Memory B cell (primary cell): ENCODE measurements around the gene CA5A.

Source experiments
- ATAC-seq: fragments of 150-1000 bp; cut with Tn5 transposase; 2 replicates; pipeline ENCODE4 v1.10.0; 2021; ENCODE audit warnings: low read depth, mild to moderate bottlenecking, moderate library complexity
- DNase-seq, 2 donors: peaks; one replicate each; pipeline ENCODE4 v3.0.0; 2022; ENCODE audit warnings: low spot score in 2 of 2
- H3K27ac Mint-ChIP-seq: one replicate; pipeline ENCODE4 v1.8.0; 2022; ENCODE audit warnings: mild to moderate bottlenecking, moderate library complexity, mixed read lengths
- H3K27me3 Mint-ChIP-seq: one replicate; pipeline ENCODE4 v1.8.0; 2022; ENCODE audit warnings: mixed read lengths
- H3K36me3 Mint-ChIP-seq: one replicate; pipeline ENCODE4 v1.8.0; 2022; ENCODE audit warnings: mild to moderate bottlenecking, mixed read lengths
- H3K4me1 Mint-ChIP-seq: one replicate; pipeline ENCODE4 v1.8.0; 2022; ENCODE audit warnings: mixed read lengths
- H3K4me3 Mint-ChIP-seq: one replicate; pipeline ENCODE4 v1.8.0; 2022; ENCODE audit warnings: mild to moderate bottlenecking, moderate library complexity, mixed read lengths
- H3K9me3 Mint-ChIP-seq: one replicate; pipeline ENCODE4 v1.8.0; 2022; ENCODE audit warnings: mixed read lengths

The CA5A gene

DNA sequence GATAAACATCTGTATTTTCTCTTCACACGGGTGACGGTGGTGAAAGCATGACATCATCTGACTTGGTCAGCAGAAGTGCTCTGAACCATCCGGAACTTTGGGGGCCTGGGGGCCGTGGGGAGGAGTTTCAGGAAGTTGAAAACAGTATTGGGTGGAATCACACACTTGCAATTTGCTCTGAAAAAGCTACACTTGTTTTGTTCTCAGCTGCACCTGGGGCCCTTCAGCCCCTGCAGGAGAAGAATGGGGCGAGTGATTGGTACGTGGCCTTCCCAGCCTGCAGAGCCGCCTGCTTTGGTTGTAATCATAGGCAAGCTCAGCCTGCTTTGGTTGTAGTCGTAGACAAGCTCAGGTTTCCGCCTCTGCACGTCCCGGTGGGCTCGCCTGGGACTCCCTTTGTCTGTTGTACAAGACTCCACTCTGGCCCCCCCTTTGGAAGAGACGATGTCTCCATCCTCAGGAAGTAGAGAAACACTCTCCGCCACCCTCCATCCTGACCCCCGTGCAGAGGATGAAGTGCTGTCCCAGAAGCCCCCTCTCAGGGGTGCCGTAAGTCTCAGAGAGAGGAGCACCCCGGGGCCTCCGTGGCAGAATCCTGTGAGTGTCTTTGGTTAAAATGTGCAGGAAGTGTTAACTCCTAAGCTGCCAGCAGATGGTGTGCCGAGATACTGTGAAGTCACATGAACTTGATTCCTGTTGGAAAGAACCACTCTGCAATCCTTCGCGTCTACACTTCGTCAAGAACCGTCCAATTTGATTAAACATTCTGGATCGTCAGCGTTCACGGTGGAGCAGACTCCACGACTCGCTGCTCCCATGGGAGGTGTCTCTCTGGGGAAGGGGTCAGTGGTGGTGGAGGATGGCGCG is 20.3 kb upstream of the CA5A start:
- peak; percentile 64 to 76 for DNase-seq
- H3K36me3 Mint-ChIP-seq = peaks cover 11% of the 10 kb centered on the region
- peaks cover 50% of the 10 kb centered on the region for H3K4me1 Mint-ChIP-seq
- H3K9me3 Mint-ChIP-seq = no peaks in the 10 kb centered on the region
- peak overlapping the region; percentile 81 for H3K27ac Mint-ChIP-seq
- H3K4me3 Mint-ChIP-seq = peak overlapping the region; percentile 72
- no peaks in the 10 kb centered on the region for H3K27me3 Mint-ChIP-seq
- ATAC-seq = peak; percentile 70

DNA sequence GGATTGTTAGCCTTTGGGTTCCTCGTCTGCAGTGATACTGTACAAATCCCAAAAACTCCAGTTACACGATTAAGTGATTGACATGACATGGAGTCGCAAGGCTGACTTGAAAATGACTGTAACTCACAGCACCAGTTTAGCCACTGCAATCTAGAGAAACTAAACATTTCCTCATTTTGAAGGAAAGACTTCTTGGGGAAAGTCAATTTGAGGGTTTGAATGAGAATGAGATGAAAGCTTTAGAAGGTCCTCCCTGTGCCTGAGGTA is 19.7 kb upstream of the CA5A start:
- Mint-ChIP-seq H3K27ac (peak overlapping the region; percentile 81), H3K9me3 (no peaks in the 10 kb centered on the region), H3K4me1 (peaks cover 49% of the 10 kb centered on the region), H3K4me3 (peak overlapping the region; percentile 72), H3K36me3 (peaks cover 9% of the 10 kb centered on the region), H3K27me3 (no peaks in the 10 kb centered on the region)
- no peak for DNase-seq
- no peak for ATAC-seq

DNA sequence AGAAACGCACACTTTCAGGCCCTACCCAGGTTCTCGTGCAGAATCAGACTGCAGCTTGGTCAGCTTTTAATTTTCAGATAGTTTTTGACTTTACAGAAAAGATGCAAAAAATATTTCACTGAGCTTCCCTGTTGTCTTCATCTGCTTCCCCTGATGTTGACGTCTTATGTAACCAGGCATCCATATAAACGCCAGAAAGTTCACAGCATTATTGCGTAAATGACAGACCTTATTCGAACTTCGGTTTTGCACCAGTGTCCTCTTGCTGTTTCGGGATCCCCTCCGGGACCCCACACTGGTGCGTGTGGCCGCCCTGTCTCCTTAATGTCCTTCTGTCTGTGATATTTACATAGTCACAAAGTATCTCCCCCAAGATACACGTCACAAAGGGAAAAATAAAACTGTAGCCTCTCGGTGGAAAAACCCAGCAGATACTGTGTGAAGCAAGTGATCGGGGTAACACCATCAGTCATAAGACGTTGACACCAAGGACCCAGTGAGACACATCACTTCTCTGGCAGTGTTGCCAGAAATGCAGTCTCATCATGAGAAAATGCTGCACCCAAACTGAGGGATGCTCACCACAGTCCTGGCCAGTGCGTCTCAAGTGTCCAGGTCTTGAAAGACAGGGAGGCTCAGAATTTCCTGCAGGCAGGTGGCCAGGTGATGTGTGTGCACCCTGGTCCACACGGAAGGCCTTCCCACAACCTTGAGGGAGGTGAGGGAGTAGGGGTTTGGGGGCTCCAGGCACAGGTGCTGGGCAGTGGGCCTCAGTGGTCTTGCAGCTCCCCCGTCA is 19.2 kb upstream of the CA5A start:
- ATAC-seq = no peak
- peaks cover 49% of the 10 kb centered on the region for H3K4me1 Mint-ChIP-seq
- H3K27me3 Mint-ChIP-seq = no peaks in the 10 kb centered on the region
- peaks cover 9% of the 10 kb centered on the region for H3K36me3 Mint-ChIP-seq
- no peak for DNase-seq
- H3K27ac Mint-ChIP-seq = peak overlapping the region; percentile 81
- no peak overlapping the region for H3K4me3 Mint-ChIP-seq
- H3K9me3 Mint-ChIP-seq = no peaks in the 10 kb centered on the region

DNA sequence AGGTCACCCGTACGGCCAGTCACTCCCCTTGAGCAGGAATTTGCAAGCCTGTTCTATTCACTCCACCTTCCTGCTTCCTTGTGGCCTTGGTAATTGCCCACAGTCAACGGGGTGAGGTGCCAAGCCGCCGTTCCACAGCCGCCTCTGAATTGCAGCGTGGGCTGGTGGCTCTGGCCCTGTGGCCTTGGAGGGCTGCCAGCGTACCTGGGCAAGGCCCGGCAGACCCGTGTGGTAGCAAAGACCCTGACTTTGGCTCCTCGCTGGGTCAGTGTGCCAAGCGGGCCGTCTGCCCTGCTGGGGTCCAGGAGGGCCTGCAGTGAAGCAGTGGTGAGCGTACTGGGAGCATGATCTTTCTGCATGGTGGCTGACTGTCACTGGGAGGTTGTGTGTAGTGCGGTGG is 18.5 kb upstream of the CA5A start:
- H3K4me1 Mint-ChIP-seq = peaks cover 44% of the 10 kb centered on the region
- H3K36me3 Mint-ChIP-seq = peaks cover 9% of the 10 kb centered on the region
- H3K9me3 Mint-ChIP-seq = no peaks in the 10 kb centered on the region
- peak overlapping the region; percentile 71 for H3K27ac Mint-ChIP-seq
- no peak overlapping the region for H3K4me3 Mint-ChIP-seq
- ATAC-seq (no peak), DNase-seq (no peak)
- no peaks in the 10 kb centered on the region for H3K27me3 Mint-ChIP-seq

DNA sequence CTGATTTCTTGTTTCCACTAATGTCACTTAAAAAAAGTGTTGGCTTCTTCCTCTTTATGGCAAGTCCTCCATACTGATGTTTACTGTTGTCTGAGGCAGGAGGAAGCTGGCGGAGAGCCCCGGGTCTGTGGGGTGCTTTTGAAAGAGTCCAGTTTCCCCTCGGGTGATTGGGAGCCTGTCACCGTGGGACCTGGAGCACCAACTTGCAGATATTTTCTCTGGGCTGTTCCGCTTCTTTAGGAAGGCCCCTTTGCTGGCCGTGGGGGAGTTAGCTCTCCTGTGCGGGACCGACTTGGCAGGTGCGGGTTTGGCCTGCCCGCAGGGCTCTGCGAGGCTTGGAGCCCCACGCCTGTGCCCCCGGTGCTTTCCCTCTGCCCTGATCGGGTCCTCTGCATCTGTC is 18.0 kb upstream of the CA5A start:
- Mint-ChIP-seq H3K4me3 (no peak overlapping the region), H3K36me3 (peaks cover 9% of the 10 kb centered on the region), H3K4me1 (peaks cover 39% of the 10 kb centered on the region), H3K27me3 (no peaks in the 10 kb centered on the region), H3K27ac (peak overlapping the region; percentile 71), H3K9me3 (no peaks in the 10 kb centered on the region)
- no peak for ATAC-seq
- no peak for DNase-seq

DNA sequence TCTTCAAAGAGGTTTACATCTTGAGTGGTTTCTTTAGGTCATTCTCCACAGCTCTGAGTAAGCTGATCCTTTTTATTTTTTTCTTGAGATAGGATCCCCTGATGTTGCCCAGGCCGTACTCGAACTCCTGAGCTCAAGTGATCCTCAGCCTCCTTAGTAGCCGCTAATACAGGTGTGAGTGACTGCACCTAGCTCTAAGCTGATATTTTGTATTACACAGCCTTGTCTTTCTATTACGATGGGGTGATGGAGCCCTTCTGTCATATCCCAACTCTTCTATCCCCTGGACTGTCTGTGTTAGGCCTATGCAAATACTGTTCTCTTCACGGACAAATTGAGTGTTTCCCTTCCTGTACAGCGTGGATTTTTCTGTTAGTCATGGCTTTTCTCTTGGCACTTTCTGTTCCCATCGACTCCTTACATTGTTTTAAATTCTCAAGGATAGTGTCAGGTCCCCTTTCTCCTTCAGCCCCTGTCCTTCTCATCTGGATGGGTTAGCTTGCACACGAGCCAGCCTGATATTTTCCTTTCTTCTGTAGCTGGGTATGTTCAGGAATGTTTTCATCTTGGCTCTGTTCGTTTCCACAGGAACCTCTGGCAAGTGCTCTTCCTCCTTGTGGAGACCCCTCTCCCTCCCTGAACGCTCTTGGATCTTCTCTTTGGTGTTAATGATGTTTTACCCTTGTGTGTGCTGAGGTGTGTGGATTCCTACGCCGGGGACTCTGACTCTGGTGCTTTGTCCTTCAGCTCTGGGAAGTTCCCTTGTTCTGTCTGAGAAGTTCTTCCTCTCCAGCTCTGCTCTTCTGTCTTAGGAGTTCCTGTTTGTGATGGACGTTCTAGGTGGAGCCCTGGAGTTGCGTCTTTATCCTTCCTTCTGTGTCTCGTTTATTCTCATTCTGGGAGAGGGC is 17.2 kb upstream of the CA5A start:
- H3K9me3 Mint-ChIP-seq = no peaks in the 10 kb centered on the region
- H3K36me3 Mint-ChIP-seq = peaks cover 9% of the 10 kb centered on the region
- no peaks in the 10 kb centered on the region for H3K27me3 Mint-ChIP-seq
- peak overlapping the region; percentile 21 for H3K4me3 Mint-ChIP-seq
- peak overlapping the region; percentile 71 for H3K27ac Mint-ChIP-seq
- peaks cover 39% of the 10 kb centered on the region for H3K4me1 Mint-ChIP-seq
- DNase-seq (no peak), ATAC-seq (no peak)

DNA sequence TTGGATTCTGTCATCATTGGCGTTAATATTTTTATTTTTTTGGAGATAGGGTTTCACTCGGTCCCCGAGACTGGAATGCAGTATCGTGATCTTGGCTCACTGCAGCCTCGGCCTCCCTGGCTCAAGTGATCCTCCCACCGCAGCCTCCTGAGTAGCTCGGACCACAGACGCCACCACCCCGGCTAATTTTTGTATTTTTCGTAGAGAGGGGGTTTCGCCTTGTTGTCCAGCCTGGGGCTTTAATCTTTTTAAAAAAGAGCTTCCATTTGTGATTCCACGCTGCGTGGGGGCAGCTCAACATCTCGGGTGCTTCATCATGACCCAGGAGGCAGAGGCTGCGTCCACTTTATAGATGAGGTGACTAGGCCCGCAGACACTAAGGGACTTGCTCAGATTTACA is 16.4 kb upstream of the CA5A start:
- Mint-ChIP-seq H3K27me3 (peaks cover under 1% of the 10 kb centered on the region), H3K36me3 (peaks cover 9% of the 10 kb centered on the region), H3K4me1 (peaks cover 42% of the 10 kb centered on the region), H3K9me3 (no peaks in the 10 kb centered on the region), H3K4me3 (no peak overlapping the region), H3K27ac (peak overlapping the region; percentile 97)
- DNase-seq = no peak
- no peak for ATAC-seq

DNA sequence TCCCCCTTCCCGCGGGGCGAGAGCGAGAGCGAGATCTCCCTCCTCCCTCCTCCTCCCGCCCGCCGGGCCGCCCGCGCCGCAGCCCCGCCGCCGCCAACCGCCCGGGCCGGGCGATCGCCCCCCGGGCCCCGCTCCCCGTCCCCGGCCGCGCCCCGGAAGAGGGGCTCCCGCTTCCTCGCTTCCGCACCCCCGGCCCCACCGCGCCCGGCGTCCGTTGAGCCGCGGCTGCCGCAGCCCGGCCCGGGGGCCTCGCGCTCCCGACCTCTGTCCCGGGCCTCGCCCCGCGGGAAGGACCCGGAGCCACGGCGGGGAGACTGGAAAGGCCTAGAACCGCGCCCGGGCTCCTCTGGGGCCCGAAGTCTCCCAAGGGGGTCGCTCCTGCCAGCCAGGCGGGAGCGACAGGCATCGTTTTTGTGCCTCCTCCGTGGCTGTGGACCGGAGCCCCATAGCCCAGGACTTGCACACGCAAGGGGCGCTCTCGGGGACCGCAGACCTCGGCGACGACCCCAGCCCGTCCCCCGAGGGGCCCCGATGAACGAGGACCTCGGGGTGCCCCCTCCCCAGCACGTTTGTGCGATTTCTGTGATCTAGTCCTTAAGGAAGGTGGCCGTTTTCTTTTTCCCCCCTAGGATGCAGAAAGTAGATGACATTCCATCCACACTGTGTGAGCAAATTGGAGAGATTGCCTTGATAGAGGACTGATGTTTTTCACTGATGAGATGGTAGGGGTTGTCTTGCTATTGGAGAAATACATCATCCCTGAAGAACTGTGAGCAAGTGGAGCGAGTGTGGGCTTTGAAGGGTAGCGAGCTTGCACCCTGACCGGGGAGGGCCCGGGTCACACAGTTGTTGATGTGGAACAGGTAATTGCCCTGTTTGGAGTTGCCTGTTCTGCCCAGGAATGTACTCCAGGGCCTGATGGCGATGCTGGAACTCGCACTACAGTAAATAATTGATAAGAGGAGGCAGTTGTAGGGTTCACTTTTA is 15.5 kb upstream of the CA5A start:
- H3K4me1 Mint-ChIP-seq = peaks cover 40% of the 10 kb centered on the region
- no peaks in the 10 kb centered on the region for H3K9me3 Mint-ChIP-seq
- peak overlapping the region; percentile 97 for H3K27ac Mint-ChIP-seq
- peak overlapping the region; percentile 100 for H3K4me3 Mint-ChIP-seq
- peak in 1 of 2 donors; percentile 32 for DNase-seq
- H3K36me3 Mint-ChIP-seq = peaks cover 5% of the 10 kb centered on the region
- peaks cover 4% of the 10 kb centered on the region for H3K27me3 Mint-ChIP-seq
- ATAC-seq = no peak

DNA sequence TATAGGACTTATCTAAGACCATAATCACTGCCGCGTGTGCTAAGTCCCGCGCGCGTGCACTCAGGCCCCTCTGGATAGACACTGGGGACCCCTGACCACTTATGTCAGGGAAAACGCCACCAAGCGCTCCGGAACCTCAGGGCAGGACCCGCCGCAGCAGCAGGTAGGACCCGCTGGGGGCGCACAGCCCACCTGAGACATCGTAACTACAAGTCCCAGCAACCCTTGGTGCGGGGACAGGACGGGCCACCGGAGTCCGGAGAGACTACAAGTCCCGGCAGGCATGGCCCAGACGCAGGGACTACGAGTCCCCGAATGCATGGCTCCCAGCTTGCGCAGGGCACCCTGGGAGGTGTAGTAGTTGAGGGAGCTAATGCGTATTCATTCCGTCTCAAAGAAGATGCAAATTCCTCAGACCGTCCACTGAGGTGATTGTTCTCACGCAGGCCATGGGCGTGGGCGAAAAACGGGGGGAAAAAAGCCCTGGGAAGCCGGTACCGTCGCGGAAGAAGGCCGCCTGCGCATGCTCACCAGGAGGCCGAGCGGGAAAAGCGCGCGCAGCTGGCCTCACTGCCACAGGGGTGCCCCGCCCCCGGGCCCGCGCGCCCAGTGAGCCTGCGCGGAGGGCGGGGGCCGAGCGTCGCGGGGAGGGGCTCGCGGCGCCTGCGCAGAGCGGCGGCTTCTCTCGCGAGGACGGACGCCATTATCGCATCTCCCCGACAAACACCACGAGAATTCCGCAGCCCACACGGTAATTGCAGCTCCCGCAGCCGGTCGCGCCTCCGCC is 14.6 kb upstream of the CA5A start, which contains the start of gene BANP:
BANP (plus strand) TSS at position 670 of the 787 bp plus-strand sequence. CDS start 23,682 bp downstream, outside the sequence.
- H3K36me3 Mint-ChIP-seq = peaks cover 5% of the 10 kb centered on the region
- peaks cover 31% of the 10 kb centered on the region for H3K4me1 Mint-ChIP-seq
- H3K4me3 Mint-ChIP-seq = peak within 1 kb of the TSS; percentile 100
- peak within 1 kb of the TSS; percentile 97 for H3K27ac Mint-ChIP-seq
- DNase-seq (peak; percentile 94 to 95), ATAC-seq (peak; percentile 88)
- H3K27me3 Mint-ChIP-seq = peaks cover 4% of the 10 kb centered on the region
- no peaks in the 10 kb centered on the region for H3K9me3 Mint-ChIP-seq

DNA sequence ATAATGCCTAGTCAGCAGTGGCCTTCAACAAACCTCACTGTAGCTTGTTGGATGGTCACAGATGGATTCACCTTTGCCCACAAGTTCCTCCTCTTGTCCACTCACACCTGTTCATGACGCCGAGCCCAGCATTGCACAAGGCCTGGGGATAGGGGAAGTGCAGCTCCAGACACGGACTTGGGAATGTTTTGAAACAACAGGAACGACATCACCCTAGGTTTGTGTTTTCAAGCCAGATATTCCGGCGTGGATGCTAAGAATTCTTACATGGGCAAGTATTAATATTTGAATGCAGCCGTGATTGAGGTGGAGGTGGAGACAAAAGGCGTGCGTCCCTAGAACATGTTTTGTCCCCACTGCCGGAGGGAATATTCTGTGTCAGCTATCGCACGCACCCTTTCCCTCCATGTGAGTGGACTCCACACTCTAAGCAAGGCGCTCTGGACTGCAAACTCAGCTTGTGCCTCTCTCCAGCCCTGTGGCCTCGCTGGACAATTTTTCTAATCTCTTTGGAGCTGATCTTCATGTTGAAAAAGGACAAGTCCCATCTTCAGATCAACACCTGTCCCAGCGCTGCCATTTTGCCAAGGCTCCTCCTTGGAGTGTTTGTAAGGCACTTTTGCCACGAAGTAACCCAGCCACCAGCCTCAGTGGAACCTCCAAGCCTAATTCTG is 12.9 kb upstream of the CA5A start:
- Mint-ChIP-seq H3K36me3 (peaks cover 3% of the 10 kb centered on the region), H3K27me3 (peaks cover 4% of the 10 kb centered on the region), H3K9me3 (no peaks in the 10 kb centered on the region), H3K4me1 (peaks cover 24% of the 10 kb centered on the region), H3K27ac (no peak overlapping the region), H3K4me3 (peak overlapping the region; percentile 14)
- DNase-seq (no peak), ATAC-seq (no peak)

DNA sequence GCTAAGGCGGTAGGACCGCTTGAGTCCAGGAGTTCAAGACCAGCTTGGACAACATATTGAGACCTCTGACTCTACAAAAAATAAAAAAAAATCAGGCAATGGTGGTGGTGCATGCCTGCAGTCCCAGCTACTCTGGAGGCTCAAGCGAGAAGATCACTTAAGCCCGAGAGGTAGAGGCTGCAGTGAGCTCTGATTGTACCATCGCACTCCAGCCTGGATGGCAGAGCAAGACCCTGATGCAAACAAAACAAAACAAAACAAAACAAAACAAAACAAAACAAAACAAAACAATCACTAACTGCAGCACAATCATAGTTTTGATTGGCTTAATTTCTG is 12.4 kb upstream of the CA5A start:
- no peak for ATAC-seq
- Mint-ChIP-seq H3K27me3 (peaks cover 4% of the 10 kb centered on the region), H3K36me3 (no peaks in the 10 kb centered on the region), H3K9me3 (no peaks in the 10 kb centered on the region), H3K27ac (no peak overlapping the region), H3K4me1 (peaks cover 19% of the 10 kb centered on the region), H3K4me3 (no peak overlapping the region)
- no peak for DNase-seq

DNA sequence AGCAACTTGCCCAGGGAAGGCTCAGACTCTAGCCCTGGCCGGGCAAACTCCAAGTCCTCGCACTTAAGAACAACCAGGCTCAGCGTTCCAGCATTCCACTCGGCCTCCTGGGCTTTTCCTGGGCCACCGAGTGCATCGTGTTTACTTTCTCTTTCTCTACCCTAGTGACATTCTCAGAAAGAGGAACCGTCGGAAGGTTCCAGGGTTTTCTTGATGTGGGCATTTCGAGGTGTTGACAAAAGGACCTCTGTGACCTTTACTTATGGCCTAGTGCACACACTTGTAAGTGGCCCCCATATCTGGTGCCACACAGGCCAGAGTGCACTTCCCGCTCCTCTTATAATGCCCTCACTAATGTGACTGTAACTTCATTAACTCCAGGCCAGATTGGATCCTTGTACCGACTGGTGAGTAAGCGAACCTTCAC is 11.8 kb upstream of the CA5A start:
- no peak overlapping the region for H3K27ac Mint-ChIP-seq
- no peaks in the 10 kb centered on the region for H3K36me3 Mint-ChIP-seq
- ATAC-seq (no peak), DNase-seq (no peak)
- H3K27me3 Mint-ChIP-seq = peaks cover 4% of the 10 kb centered on the region
- no peaks in the 10 kb centered on the region for H3K9me3 Mint-ChIP-seq
- H3K4me3 Mint-ChIP-seq = peak overlapping the region; percentile 30
- peaks cover 14% of the 10 kb centered on the region for H3K4me1 Mint-ChIP-seq
